ENCODE measurements around the gene BLTP3B. TPM values are rescaled to one million over a fixed set of nuclear protein-coding genes. Genes with fewer than 3 reads are reported as not detected.

The BLTP3B gene
- total RNA-seq, 1 donor from 2014 or later: 11.0 TPM

- H3K4me3 ChIP-seq (ENCODE audit: low read depth, low read length): no peak overlapping the region
- no peak for DNase-seq (ENCODE audit: low read depth)
- no peaks in the 10 kb centered on the region for H3K27me3 ChIP-seq (ENCODE audit: control insufficient read depth, insufficient read depth, low read length)
- TF ChIP-seq CTCF (IDR thresholded peaks at IDR 0.05; ENCODE audit: insufficient read depth, low read length, poor library complexity, severe bottlenecking): no peak
- no peaks in the 10 kb centered on the region for H3K36me3 ChIP-seq (ENCODE audit: control insufficient read depth, insufficient read depth, low read length)
Observed at GRCh38 chr12:100173111-100173510, 30.4 kb upstream of the BLTP3B start.

GRCh38 chr12:100171248-100171647 lies 28.6 kb upstream of the BLTP3B start:
- DNase-seq (ENCODE audit: low read depth): no peak
- Histone ChIP-seq H3K4me3 (ENCODE audit: low read depth, low read length) (no peak overlapping the region), H3K27me3 (ENCODE audit: control insufficient read depth, insufficient read depth, low read length) (no peaks in the 10 kb centered on the region), H3K36me3 (ENCODE audit: control insufficient read depth, insufficient read depth, low read length) (no peaks in the 10 kb centered on the region)
- no peak for TF ChIP-seq CTCF (IDR thresholded peaks at IDR 0.05; ENCODE audit: insufficient read depth, low read length, poor library complexity, severe bottlenecking)

GRCh38 chr12:100170313-100170858 lies 27.7 kb upstream of the BLTP3B start:
- DNase-seq (ENCODE audit: low read depth): no peak
- Histone ChIP-seq H3K36me3 (ENCODE audit: control insufficient read depth, insufficient read depth, low read length) (no peaks in the 10 kb centered on the region), H3K27me3 (ENCODE audit: control insufficient read depth, insufficient read depth, low read length) (no peaks in the 10 kb centered on the region), H3K4me3 (ENCODE audit: low read depth, low read length) (no peak overlapping the region)
- TF ChIP-seq CTCF (IDR thresholded peaks at IDR 0.05; ENCODE audit: insufficient read depth, low read length, poor library complexity, severe bottlenecking): no peak

GRCh38 chr12:100169345-100169744 lies 26.7 kb upstream of the BLTP3B start:
- no peaks in the 10 kb centered on the region for H3K36me3 ChIP-seq (ENCODE audit: control insufficient read depth, insufficient read depth, low read length)
- H3K27me3 ChIP-seq (ENCODE audit: control insufficient read depth, insufficient read depth, low read length): no peaks in the 10 kb centered on the region
- no peak overlapping the region for H3K4me3 ChIP-seq (ENCODE audit: low read depth, low read length)
- no peak for TF ChIP-seq CTCF (IDR thresholded peaks at IDR 0.05; ENCODE audit: insufficient read depth, low read length, poor library complexity, severe bottlenecking)
- no peak for DNase-seq (ENCODE audit: low read depth)

GRCh38 chr12:100168562-100168961 lies 25.9 kb upstream of the BLTP3B start:
- no peak for TF ChIP-seq CTCF (IDR thresholded peaks at IDR 0.05; ENCODE audit: insufficient read depth, low read length, poor library complexity, severe bottlenecking)
- Histone ChIP-seq H3K27me3 (ENCODE audit: control insufficient read depth, insufficient read depth, low read length) (no peaks in the 10 kb centered on the region), H3K4me3 (ENCODE audit: low read depth, low read length) (no peak overlapping the region), H3K36me3 (ENCODE audit: control insufficient read depth, insufficient read depth, low read length) (no peaks in the 10 kb centered on the region)
- no peak for DNase-seq (ENCODE audit: low read depth)

- H3K27me3 ChIP-seq (ENCODE audit: control insufficient read depth, insufficient read depth, low read length): no peaks in the 10 kb centered on the region
- H3K36me3 ChIP-seq (ENCODE audit: control insufficient read depth, insufficient read depth, low read length): no peaks in the 10 kb centered on the region
- TF ChIP-seq CTCF (IDR thresholded peaks at IDR 0.05; ENCODE audit: insufficient read depth, low read length, poor library complexity, severe bottlenecking): no peak
- no peak for DNase-seq (ENCODE audit: low read depth)
- H3K4me3 ChIP-seq (ENCODE audit: low read depth, low read length): no peak overlapping the region
Observed at GRCh38 chr12:100166232-100166631, 23.6 kb upstream of the BLTP3B start.

Data from kidney epithelial cell (primary cell).